Left cardiac atrium (tissue), 4 donors: ENCODE results near the gene SLC22A2. TPM values are rescaled to one million over a fixed set of nuclear protein-coding genes. Genes with fewer than 3 reads are reported as not detected.

Experiments
- ATAC-seq, 2 donors: fragments of 200-7000 bp; cut with Tn5 transposase; one replicate each; pipeline ENCODE4 v1.9.1; 2020; ENCODE audit warnings: mild to moderate bottlenecking in 2 of 2, moderate library complexity in 2 of 2
- DNase-seq: peaks from one replicate; pipeline ENCODE4 v3.0.0-alpha.2; 2020
- intact Hi-C, 2 donors: fragments of 100-400 bp; cut with DNase I; formaldehyde crosslinking; loops; one replicate each; pipeline versions ENCODE4 v1.14.1 to v1.15.1; 2022 to 2023
- total RNA-seq, 2 donors: library from RNA; stranded (reverse); fragmentation: NEBNext Ultra II Directional; extraction: Animal tissue kit (Norgen Biotek cat#: 25700); gene quantifications; one replicate each; pipeline ENCODE4 v1.2.1, GENCODE V29; 2021
- donor health status: DM: no; HTN: yes; CAD: no.
- donor health status: DM: no; HTN: yes; CAD: no; lungs with severe emphysema.
- donor health status: DM: yes; HTN: yes; CAD: no.
- donor health status: Dilated cardiomyopathy.

SLC22A2 gene
- total RNA-seq, 2 donors from 2014 or later, result not detected

DNA sequence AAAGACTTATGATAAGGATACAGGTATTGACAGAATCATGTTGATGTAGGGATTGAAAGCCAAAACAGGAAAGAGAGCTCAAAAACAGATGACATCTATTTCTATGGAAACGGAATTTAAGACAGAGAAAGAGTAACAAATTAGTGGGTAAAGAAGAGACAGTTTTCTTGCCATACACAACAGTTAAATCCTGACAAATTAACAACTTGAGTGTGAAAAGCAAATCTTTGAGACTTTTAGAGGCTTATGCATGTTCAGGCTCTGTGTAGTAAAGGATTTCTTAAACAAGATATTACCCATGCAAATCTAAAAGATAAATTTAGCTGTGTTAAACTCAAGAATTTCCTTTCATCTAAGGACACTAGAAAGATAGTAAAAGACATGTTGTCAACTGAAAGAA, 68.5 kb downstream of the SLC22A2 start:
- DNase-seq (no peak), ATAC-seq (no peak)
- intact Hi-C loops, result no loop called here

DNA sequence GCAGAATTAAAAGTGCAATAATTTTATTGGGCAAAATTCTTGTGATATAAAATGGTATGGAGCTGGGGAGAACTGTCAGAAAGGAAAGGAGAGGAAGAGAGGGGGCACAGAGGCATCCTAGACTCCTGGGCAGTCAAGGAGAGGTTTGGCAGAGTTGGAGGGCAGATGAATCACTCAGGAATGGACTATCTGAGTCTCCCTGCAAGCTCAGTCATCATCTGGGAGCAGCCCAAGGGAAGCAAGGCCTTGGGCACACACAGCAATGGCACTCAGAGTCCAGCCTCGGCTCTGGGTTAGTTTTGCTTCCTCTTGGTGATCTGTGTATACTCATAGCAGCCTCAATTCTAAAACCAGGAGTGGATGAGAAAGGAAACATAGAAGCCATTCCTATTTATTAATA, 69.8 kb downstream of the SLC22A2 start:
- DNase-seq (no peak), ATAC-seq (no peak)
- intact Hi-C loops, result no loop called here

DNA sequence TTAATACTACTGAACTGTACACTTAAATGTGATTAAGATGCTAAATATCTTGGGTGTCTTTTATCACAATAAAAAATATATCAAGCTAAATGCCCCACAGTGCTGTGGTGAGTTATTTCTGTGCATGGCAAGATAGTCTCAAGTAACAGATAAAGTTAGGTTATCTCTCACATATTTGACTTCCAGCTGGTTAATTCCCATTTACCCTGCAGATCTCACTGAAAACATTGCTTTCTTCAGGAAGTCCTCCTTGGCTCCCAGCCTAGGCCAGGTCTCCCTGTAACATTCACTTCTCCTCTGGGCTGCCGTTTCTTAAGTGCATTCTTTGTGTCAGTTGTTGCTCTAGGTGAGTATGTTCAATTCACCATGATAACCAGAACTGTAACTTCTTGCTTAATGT, 77.9 kb downstream of the SLC22A2 start:
- no peak for ATAC-seq

DNA sequence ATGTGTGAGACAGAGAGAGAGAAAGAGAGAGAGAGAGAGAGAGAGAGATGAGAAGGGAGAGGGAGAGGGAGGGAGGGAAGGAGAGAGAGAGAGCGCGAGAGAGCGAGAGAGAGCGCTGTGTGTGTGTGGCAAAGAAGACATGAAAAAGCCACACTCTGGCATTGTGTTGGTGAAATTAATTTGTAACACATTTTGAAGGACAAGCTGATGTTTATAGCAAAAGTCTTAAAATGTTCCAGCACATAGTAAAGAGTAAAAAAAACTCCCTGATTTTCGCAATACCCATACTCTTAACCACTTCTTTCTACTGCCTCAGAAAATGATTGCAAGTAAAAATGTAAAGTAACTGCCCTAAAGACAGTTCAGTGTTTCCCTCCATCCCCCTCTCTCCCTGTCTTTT, 80.3 kb downstream of the SLC22A2 start:
- ATAC-seq (no peak), DNase-seq (no peak)
- intact Hi-C loops, result no loop called here

More for the DNA sequence above, 77.9 kb downstream of the SLC22A2 start:
- intact Hi-C loops, result no loop called here
- DNase-seq, result no peak

DNA sequence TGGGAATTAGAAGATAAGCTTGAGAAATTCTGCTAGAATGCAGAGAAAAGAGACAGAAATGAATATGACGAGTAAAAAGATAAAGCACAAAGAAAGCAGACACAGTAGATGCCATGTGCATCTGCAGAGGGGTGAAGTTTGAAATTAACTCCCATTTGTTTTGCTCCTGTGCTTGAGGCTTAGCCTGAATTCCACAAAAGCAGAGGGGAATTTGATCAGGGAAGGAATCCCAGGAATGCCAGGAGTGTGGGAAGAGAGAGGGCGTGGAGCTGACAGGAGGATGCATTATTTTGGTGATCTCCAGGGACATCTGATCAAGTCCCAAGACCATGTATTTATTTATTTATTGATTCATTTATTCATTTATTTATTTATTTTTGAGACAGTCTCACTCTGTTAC, 81.4 kb downstream of the SLC22A2 start:
- ATAC-seq (no peak), DNase-seq (no peak)
- intact Hi-C loops, result no loop called here

DNA sequence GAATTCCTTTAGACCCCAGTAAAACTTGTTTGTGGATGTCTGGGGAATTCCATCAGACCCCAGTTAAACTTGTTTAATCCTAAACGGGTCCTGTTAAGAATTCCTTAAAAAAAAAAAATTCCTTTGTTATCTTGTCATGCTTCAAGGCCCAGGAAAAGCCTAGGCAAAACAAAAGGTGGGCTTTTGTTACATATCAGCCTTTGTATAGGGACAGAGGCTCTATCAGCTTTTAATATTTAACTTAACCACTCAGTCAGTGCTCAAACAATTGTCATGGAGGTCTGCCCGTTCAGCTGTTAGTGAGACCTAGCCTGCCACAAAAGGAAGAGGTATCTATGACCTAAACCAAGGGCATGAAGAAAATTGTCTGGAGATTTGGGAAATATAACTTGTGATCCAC, 83.9 kb downstream of the SLC22A2 start:
- intact Hi-C loops, result no loop called here
- ATAC-seq (no peak), DNase-seq (no peak)

DNA sequence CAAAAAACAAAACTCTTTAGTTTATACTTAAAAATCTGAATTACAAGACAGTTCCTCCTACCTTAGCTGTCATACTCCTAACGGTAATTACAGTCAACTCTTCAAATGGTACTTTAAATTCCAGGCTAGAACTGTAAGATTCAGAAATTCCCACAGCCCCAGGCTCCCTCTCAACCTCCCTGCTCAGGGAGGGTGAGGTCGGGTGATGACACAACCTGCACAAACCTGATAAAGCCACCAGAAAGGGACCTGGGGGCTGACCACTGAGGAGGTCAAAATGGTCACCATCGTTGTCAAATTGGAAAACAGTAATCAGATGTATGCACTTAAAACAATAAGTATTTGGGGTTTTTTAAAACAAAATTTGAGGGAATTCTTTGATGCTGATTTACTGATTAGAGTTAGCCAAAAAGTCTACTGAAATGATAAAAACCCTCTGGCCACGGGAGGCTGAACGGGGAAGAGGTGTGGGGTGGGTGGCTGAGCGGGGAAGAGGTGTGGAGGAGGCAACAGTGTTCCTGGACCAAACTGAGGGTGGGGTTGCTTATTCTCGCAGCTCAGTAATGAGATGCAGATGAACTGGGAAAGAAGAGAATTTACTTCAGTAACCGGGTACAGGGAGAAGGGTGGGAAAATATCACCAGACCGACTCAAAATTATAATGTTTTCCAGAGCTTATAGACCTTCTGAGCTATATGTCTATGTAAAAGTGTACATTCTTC, 84.7 kb downstream of the SLC22A2 start:
- intact Hi-C loops, result no loop called here
- DNase-seq, result no peak
- ATAC-seq, result no peak

DNA sequence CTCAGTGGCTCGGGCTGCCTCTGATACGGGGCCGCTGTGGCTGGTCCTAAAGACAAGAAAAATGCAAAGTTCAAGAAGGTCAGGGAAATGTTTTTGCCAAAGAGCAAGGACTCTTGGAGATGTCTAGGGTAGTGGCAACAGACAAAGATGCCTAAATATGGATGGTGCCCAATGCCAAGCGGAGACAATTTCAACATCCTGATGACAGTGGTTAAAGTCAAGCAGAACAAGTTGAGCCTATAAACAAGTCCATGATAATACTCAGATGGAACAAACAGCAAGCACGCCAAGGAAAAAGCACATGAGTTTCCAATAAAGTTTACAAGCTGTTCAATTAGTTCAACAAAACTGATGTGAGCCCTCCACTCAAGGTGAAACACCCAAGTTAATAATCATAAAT, 85.9 kb downstream of the SLC22A2 start:
- DNase-seq (no peak), ATAC-seq (no peak)
- intact Hi-C loops, result no loop called here

DNA sequence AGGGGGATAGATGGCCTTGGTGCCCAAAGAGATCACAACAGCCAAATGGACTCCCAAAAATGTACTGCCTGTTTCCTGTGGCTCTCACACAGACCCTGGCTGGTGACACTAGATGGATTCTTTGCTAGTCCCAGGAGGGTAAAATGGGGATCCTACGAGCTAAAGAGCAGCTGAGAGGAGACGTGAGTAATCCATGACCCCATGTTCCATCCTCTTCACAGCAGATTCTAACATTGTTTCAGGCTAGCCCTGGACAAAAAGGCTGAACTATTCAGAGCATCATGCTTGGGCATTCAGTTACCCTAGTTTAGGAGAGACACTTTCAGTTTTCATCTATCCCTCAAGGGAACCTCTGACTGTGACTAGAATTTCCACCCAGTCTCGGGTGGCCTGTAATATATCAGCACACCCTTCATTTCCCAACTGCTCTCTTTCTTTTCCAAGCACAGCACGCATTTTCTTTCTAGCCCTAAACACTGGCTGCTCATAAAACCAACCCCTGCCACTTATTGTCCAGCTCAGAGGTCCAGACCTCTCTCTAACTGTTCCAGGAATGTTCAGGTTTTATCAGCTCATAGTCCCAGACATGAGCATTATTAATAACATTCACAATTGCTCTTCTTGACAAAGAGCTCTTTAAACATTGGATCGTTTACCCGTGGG, 88.5 kb downstream of the SLC22A2 start:
- ATAC-seq (peak in 1 of 2 donors; percentile 27), DNase-seq (no peak)
- intact Hi-C loops, result no loop called here

DNA sequence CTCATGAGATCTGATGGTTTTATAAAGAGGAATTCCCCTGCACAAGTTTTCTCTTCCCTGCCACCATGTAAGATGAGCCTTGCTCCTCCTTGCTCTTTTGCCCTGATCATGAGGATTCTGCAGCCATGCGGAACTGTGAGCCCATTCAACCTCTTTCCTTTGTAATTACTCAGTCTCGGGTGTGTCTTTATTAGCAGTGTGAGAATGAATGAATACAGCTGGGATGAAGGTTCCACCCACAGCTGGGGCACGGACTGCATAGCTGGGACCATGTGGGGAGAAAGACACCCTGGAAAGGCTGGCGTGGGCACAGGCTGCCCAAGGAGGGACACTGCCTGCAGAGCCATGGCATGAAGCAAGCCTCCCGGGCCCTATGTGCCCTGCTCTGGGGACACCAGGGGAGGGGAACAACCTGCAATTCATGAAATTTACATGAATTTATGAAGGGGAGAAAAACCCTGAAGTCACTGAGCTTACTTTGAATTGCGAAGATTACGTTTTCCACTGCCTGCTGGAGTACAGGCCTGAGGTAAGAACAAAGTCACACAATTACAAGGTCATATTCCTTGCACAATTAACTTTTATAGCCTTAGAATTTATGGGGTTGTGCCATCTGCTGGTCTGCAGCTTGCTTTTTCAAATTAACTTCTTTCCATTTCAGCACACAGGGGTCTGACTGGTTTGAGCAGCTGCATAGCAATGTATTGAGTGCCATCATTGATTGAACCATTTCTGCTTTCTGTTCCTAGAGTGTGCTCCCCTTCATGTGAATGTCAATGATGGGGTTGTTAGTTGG, 90.8 kb downstream of the SLC22A2 start:
- ATAC-seq (no peak), DNase-seq (no peak)
- intact Hi-C loops, result no loop called here

Other genes with a start within 250 kb of the SLC22A2 start
- gene SLC22A1, start 137.0 kb downstream of the SLC22A2 start, total RNA-seq, result 1 to 10 TPM in 1 of 2 donors, under 1 TPM in 1; 0.38 to 1.1 TPM
- 1 to 10 TPM; 2.1 to 5.2 TPM for gene SLC22A3, start 89.6 kb upstream of the SLC22A2 start, total RNA-seq